ENCODE results near the gene PTGDR2. TPM values are rescaled to one million over a fixed set of nuclear protein-coding genes. Genes with fewer than 3 reads are reported as not detected.

Gene PTGDR2
- total RNA-seq, 2 experiments from 2014 or later: 0.23 to 0.38 TPM

GRCh38 chr11:60852117-60852981 is 3.4 kb downstream of the PTGDR2 start:
- ATAC-seq (no peak), DNase-seq (no peak)
- H3K27ac Mint-ChIP-seq: no peak overlapping the region
- peaks cover 38% of the 10 kb centered on the region for H3K36me3 Mint-ChIP-seq (ENCODE audit: low read depth)
- H3K27me3 Mint-ChIP-seq: no peaks in the 10 kb centered on the region
- intact Hi-C loops (cut with micrococcal nuclease): no loop called here
- peaks cover 4% of the 10 kb centered on the region for H3K4me1 Mint-ChIP-seq (ENCODE audit: low read depth)
- no peaks in the 10 kb centered on the region for H3K9me3 Mint-ChIP-seq
- POLR2A ChIA-PET: interaction anchor here (1.4 to 2.0 kb wide), 2 partner anchors 15 to 23 kb away, joined by 3 to 5 read pairs; partner anchors contain the start of gene ZP1
- no peak for TF ChIP-seq CTCF (IDR thresholded peaks at IDR 0.05)
- no peak overlapping the region for H3K4me3 Mint-ChIP-seq
- CTCF ChIA-PET: interaction anchor here (3.0 kb wide), 1 partner anchor 21 kb away, joined by 11 read pairs; no protein-coding TSS in a partner anchor

GRCh38 chr11:60851327-60852104 is 4.2 kb downstream of the PTGDR2 start:
- no peak for ATAC-seq
- no peaks in the 10 kb centered on the region for H3K9me3 Mint-ChIP-seq
- intact Hi-C loops (cut with micrococcal nuclease): no loop called here
- peaks cover 43% of the 10 kb centered on the region for H3K36me3 Mint-ChIP-seq (ENCODE audit: low read depth)
- peaks cover 5% of the 10 kb centered on the region for H3K4me1 Mint-ChIP-seq (ENCODE audit: low read depth)
- ChIA-PET POLR2A (interaction anchor here (0.9 to 2.0 kb wide), 5 partner anchors 9 to 54 kb away, joined by 3 to 5 read pairs (median 3); partner anchors contain the start of gene ZP1), CTCF (interaction anchor here (1.0 to 3.0 kb wide), 2 partner anchors 21 to 48 kb away, joined by 3 to 11 read pairs; no protein-coding TSS in a partner anchor)
- H3K27me3 Mint-ChIP-seq: no peaks in the 10 kb centered on the region
- no peak overlapping the region for H3K27ac Mint-ChIP-seq
- no peak for DNase-seq
- TF ChIP-seq CTCF (IDR thresholded peaks at IDR 0.05): no peak
- no peak overlapping the region for H3K4me3 Mint-ChIP-seq

- no peak for ATAC-seq
- H3K4me1 Mint-ChIP-seq (ENCODE audit: low read depth): peaks cover 12% of the 10 kb centered on the region
- no peak overlapping the region for H3K27ac Mint-ChIP-seq
- no peak for DNase-seq
- POLR2A ChIA-PET: interaction anchor here (0.7 to 2.0 kb wide), 2 partner anchors 18 to 54 kb away, joined by 3 to 5 read pairs; partner anchors contain the start of gene ZP1
- no peaks in the 10 kb centered on the region for H3K27me3 Mint-ChIP-seq
- CTCF ChIA-PET: interaction anchor here (1.0 to 3.0 kb wide), 5 partner anchors 19 to 74 kb away, joined by 3 to 11 read pairs (median 3); no protein-coding TSS in a partner anchor
- H3K4me3 Mint-ChIP-seq: no peak overlapping the region
- no peaks in the 10 kb centered on the region for H3K9me3 Mint-ChIP-seq
- peaks cover 52% of the 10 kb centered on the region for H3K36me3 Mint-ChIP-seq (ENCODE audit: low read depth)
- intact Hi-C loops (cut with micrococcal nuclease): no loop called here
- no peak for TF ChIP-seq CTCF (IDR thresholded peaks at IDR 0.05)
These were observed 5.9 kb downstream of the PTGDR2 start for GRCh38 chr11:60849641-60850520.

- H3K27ac Mint-ChIP-seq: no peak overlapping the region
- ATAC-seq: no peak
- CTCF ChIA-PET: interaction anchor here (0.5 to 3.0 kb wide), 4 partner anchors 18 to 265 kb away, joined by 3 to 14 read pairs (median 3); no protein-coding TSS in a partner anchor
These were observed 7.0 kb downstream of the PTGDR2 start for GRCh38 chr11:60848714-60849151.

More at GRCh38 chr11:60848714-60849151, 7.0 kb downstream of the PTGDR2 start:
- intact Hi-C loops (cut with micrococcal nuclease): no loop called here
- Mint-ChIP-seq H3K36me3 (ENCODE audit: low read depth) (peaks cover 62% of the 10 kb centered on the region), H3K4me1 (ENCODE audit: low read depth) (peaks cover 22% of the 10 kb centered on the region), H3K9me3 (no peaks in the 10 kb centered on the region), H3K27me3 (no peaks in the 10 kb centered on the region), H3K4me3 (no peak overlapping the region)
- POLR2A ChIA-PET: no interaction called here
- DNase-seq: no peak
- no peak for TF ChIP-seq CTCF (IDR thresholded peaks at IDR 0.05)
